GM12878 (cell line): ENCODE measurements around the gene CES4A. TPM values are rescaled to one million over a fixed set of nuclear protein-coding genes. Genes with fewer than 3 reads are reported as not detected.

Source experiments
- ATAC-seq: fragments of 200-7000 bp; cut with Tn5 transposase; 3 replicates; pipeline ENCODE4 v1.9.1; 2020; ENCODE audit warnings: mild to moderate bottlenecking, moderate library complexity
- BruUV-seq: library from RNA; stranded (reverse); fragments of 400-500 nt; replicated peaks from 2 replicates; lab custom pipeline; 2021; lab: Mats Ljungman, UMichigan
- CTCF ChIA-PET: fragments of 300-600 bp; sonication (Branson Sonifier 250); formaldehyde crosslinking; extraction: SDS; loops from one replicate; lab custom pipeline; 2021; ENCODE audit warnings: inconsistent platforms; lab: Yijun Ruan, JAX
- POLR2A ChIA-PET: fragments of 350-600 bp; formaldehyde crosslinking; extraction: SDS; loops from one replicate; lab custom pipeline; 2021; ENCODE audit warnings: inconsistent platforms; lab: Charles Lee
- RAD21 ChIA-PET: fragments of 300-600 bp; sonication (Branson Sonifier 250); formaldehyde crosslinking; loops from one replicate; lab custom pipeline; 2023; ENCODE audit warnings: antibody characterized with exemption; ENCODE audit not compliant: unreplicated experiment; lab: Charles Lee
- SMC1A ChIA-PET: fragments of 300-600 bp; sonication (Branson Sonifier 250); formaldehyde crosslinking; loops from one replicate; lab custom pipeline; 2023; ENCODE audit not compliant: unreplicated experiment, uncharacterized antibody; lab: Charles Lee
- DNase-seq: peaks from one replicate; pipeline ENCODE4 v3.0.0-alpha.2; 2011; ENCODE audit warnings: low read depth, low spot score
- FAIRE-seq: peaks from 3 replicates; lab custom pipeline; 2011; peaks lifted over from hg19 to GRCh38; lab: Jason Lieb, UNC
- H2AFZ ChIP-seq: 2 replicates; pipeline ENCODE4 v1.6.0; 2011; ENCODE audit warnings: low read depth, low read length, control low read depth; ENCODE audit not compliant: control insufficient read depth
- H3K27ac ChIP-seq: 2 replicates; pipeline ENCODE4 v1.5.1; 2011; ENCODE audit warnings: control low read depth; ENCODE audit not compliant: control insufficient read depth, insufficient read depth
- H3K27me3 ChIP-seq, 2 experiments: replicated peaks in 1 of 2; 2 replicates each; pipeline versions ENCODE4 v1.6.0 to v1.6.1; 2011; ENCODE audit warnings: low read length in 1 of 2; ENCODE audit not compliant: control insufficient read depth in 2 of 2, insufficient read depth in 2 of 2
- H3K36me3 ChIP-seq, 2 experiments: 2 replicates each; pipeline ENCODE4 v1.5.1; 2011; ENCODE audit warnings: low read length in 1 of 2; ENCODE audit not compliant: control insufficient read depth in 2 of 2, insufficient read depth in 2 of 2
- H3K4me1 ChIP-seq: 2 replicates; pipeline ENCODE4 v1.6.1; 2011; ENCODE audit warnings: mild to moderate bottlenecking, low read length, moderate library complexity, mixed read lengths; ENCODE audit not compliant: control insufficient read depth, insufficient read depth
- H3K4me2 ChIP-seq: 2 replicates; pipeline ENCODE4 v1.6.0; 2011; ENCODE audit warnings: control low read depth; ENCODE audit not compliant: control insufficient read depth, insufficient read depth
- H3K4me3 ChIP-seq: fragments of 200-600 bp; sonication (generic); 2 replicates; pipeline ENCODE4 v1.5.1; 2016
- H3K79me2 ChIP-seq: 2 replicates; pipeline ENCODE4 v1.6.0; 2011; ENCODE audit warnings: low read length; ENCODE audit not compliant: control insufficient read depth, insufficient read depth
- H3K9ac ChIP-seq: 2 replicates; pipeline ENCODE4 v1.8.0; 2011; ENCODE audit warnings: low read length, control low read depth, mixed read lengths; ENCODE audit not compliant: control insufficient read depth, insufficient read depth
- H3K9me3 ChIP-seq: replicated peaks from 3 replicates; pipeline ENCODE4 v1.5.1; 2011; ENCODE audit warnings: mild to moderate bottlenecking, low read length; ENCODE audit not compliant: control insufficient read depth, insufficient read depth
- H4K20me1 ChIP-seq: 2 replicates; pipeline ENCODE4 v1.6.0; 2011; ENCODE audit not compliant: control insufficient read depth, insufficient read depth
- ATF7 ChIP-seq: fragments of 450-650 bp; IDR thresholded peaks from 2 replicates; pipeline ENCODE4 v1.6.1; 2016; ENCODE audit warnings: low read depth, mild to moderate bottlenecking
- BHLHE40 ChIP-seq, 2 experiments: fragments of 450-650 bp in 1 of 2; IDR thresholded peaks; 2 replicates each; pipeline ENCODE4 v1.6.1; 2011 to 2017; ENCODE audit warnings: low read depth in 2 of 2, borderline replicate concordance in 1 of 2, improper control_type of control experiment in 1 of 2, low read length in 1 of 2, mild to moderate bottlenecking in 1 of 2
- KAT2A ChIP-seq: conservative IDR thresholded peaks from 2 replicates; pipeline ENCODE4 v1.6.1; 2011; ENCODE audit warnings: low read depth, low read length; ENCODE audit not compliant: control insufficient read depth
- NR2C2 ChIP-seq: IDR thresholded peaks from 2 replicates; pipeline ENCODE4 v1.6.1; 2011; ENCODE audit warnings: borderline replicate concordance, low read depth; ENCODE audit not compliant: control insufficient read depth, insufficient read length
- RBBP5 ChIP-seq: fragments of 200-600 bp; sonication (generic); conservative IDR thresholded peaks from 2 replicates; pipeline ENCODE4 v1.6.1; 2016
- ZNF24 ChIP-seq: fragments of 450-650 bp; IDR thresholded peaks from 2 replicates; pipeline ENCODE4 v1.6.1; 2017; ENCODE audit warnings: antibody characterized with exemption, mild to moderate bottlenecking
- WGBS: methylation state at CpG from one replicate; pipeline ENCODE4 v1.1.6; 2016; ENCODE audit warnings: low lambda C conversion rate; ENCODE audit not compliant: insufficient replicate concordance, insufficient coverage; ENCODE audit errors: missing lambda C conversion rate; 5-methylcytosine and 5-hydroxymethylcytosine counted together
- in situ Hi-C: fragments of 300-500 bp; cut with MboI; formaldehyde crosslinking; loops from 9 replicates; pipeline ENCODE4 v1.14.3; 2018; ENCODE audit warnings: mixed read lengths
- intact Hi-C: fragments of 100-400 bp; cut with micrococcal nuclease; formaldehyde crosslinking; loops from one replicate; pipeline ENCODE4 v1.14.2; 2022; ENCODE audit not compliant: unreplicated experiment
- polyA plus RNA-seq, 11 experiments: library from polyadenylated mRNA; depleted of rRNA in 4 of 11; unstranded in 6 of 11; stranded (reverse) in 5 of 11; fragments of >200 nt; fragmentation: Nextera tagmentation in 4 of 11; fragmentation: Illumina TruSeq in 1 of 11; extraction: Ambion mirVana in 4 of 11; extraction: Trizol in 1 of 11; gene quantifications; 1 replicate in 1 of 11; 2 replicates in 10 of 11; pipeline versions ENCODE4 v1.2.1 to v1.2.3, GENCODE V29; 2011 to 2016; ENCODE audit warnings: inconsistent platforms in 2 of 11, missing spikeins in 2 of 11, low read depth in 1 of 11
- total RNA-seq, 4 experiments: library from RNA; depleted of rRNA in 3 of 4; stranded (reverse); fragments of >200 nt in 3 of 4; fragmentation: Illumina TruSeq in 1 of 4; extraction: Trizol in 1 of 4; gene quantifications; 2 replicates each; pipeline versions ENCODE4 v1.2.1 to v1.2.3, GENCODE V29; 2013 to 2021
- TF ChIP-seq, protein P1 (sequence below): IDR thresholded peaks from 2 replicates; pipeline ENCODE4 v1.6.1; 2011; ENCODE audit warnings: mild to moderate bottlenecking, low read depth, low read length, moderate library complexity; ENCODE audit not compliant: insufficient replicate concordance
- TF ChIP-seq, protein P2 (sequence below), 3 experiments: IDR thresholded peaks in 2 of 3; conservative IDR thresholded peaks in 1 of 3; 2 replicates each; pipeline ENCODE4 v1.5.1; 2011; ENCODE audit warnings: low read depth in 3 of 3, low read length in 3 of 3, mild to moderate bottlenecking in 3 of 3, control low read depth in 2 of 3, moderate library complexity in 2 of 3, inconsistent platforms in 1 of 3, mixed read lengths in 1 of 3; ENCODE audit not compliant: control insufficient read depth in 2 of 3, insufficient read depth in 1 of 3; ENCODE audit errors: extremely low read depth in 1 of 3

CES4A gene
- total and polyA plus RNA-seq, 10 of the 15 experiments (the other 5 are each of a cell fraction or from before 2014, with no cell fraction given), result 0.05 to 5.0 (median 2.1) TPM

DNA sequence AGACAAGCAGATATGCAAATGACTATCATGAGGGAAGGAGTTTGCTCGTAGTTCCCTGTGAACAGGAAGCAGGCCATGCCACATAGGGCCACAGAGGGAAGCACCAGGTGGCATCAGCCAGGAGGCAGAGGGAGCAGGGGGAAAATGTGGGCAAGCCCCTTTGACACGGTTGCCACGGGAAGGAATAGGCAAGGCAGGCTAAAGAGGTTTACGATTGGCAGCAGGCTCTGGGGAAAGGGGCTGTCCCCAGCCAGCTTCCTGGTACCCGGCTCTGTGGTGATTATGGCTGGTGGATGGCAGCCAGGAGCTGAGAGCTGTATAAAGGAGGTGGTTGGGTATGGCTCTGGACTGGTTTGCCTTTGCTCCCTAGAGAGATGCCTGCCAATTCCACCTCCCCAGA, 26.5 kb upstream of the CES4A start:
- BruUV-seq, result no TSS peak
- no peak overlapping the region; the same call in 1 of the 2 replicates for H3K4me3 ChIP-seq

GRCh38 chr16:66964049-66964448, 24.3 kb upstream of the CES4A start:
- in situ Hi-C loops, result no loop called here
- intact Hi-C loops, result no loop called here
- no peak for ATAC-seq

More for the DNA sequence above, 26.5 kb upstream of the CES4A start:
- ChIA-PET CTCF (interaction anchor here (1.1 to 1.6 kb wide), 7 partner anchors 9 to 450 kb away, joined by 3 to 7 read pairs (median 3); partner anchors contain the start of gene B3GNT9), POLR2A (no interaction called here), SMC1A (interaction anchor here (1.5 to 1.6 kb wide), 2 partner anchors 9 to 140 kb away, joined by 3 read pairs; no protein-coding TSS in a partner anchor), RAD21 (interaction anchor here (0.6 to 1.2 kb wide), 2 partner anchors 11 to 193 kb away, joined by 3 read pairs; no protein-coding TSS in a partner anchor)
- no peaks in the 10 kb centered on the region for H3K9me3 ChIP-seq
- WGBS, result 19% methylated on average over 5 of the region's 5 CpGs
- in situ Hi-C loops, result no loop called here
- 0 out of 2 replicates have a peak overlapping the region, but pooled peaks have one; percentile 1 for H3K4me2 ChIP-seq
- no peaks in the 10 kb centered on the region for H4K20me1 ChIP-seq
- peaks cover 11% of the 10 kb centered on the region for H3K4me1 ChIP-seq
- TF ChIP-seq, protein P1, sequence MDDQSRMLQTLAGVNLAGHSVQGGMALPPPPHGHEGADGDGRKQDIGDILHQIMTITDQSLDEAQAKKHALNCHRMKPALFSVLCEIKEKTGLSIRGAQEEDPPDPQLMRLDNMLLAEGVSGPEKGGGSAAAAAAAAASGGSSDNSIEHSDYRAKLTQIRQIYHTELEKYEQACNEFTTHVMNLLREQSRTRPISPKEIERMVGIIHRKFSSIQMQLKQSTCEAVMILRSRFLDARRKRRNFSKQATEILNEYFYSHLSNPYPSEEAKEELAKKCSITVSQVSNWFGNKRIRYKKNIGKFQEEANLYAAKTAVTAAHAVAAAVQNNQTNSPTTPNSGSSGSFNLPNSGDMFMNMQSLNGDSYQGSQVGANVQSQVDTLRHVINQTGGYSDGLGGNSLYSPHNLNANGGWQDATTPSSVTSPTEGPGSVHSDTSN, result no peak
- TF ChIP-seq NR2C2, result no peak
- no peak for FAIRE-seq
- no peak overlapping the region for H3K9ac ChIP-seq
- no peak for DNase-seq
- no peaks in the 10 kb centered on the region for H3K27me3 ChIP-seq
- H2AFZ ChIP-seq, result peak overlapping the region; percentile 69
- peak; percentile 14; the same call in 1 of the 3 replicates for ATAC-seq
- H3K79me2 ChIP-seq, result no peaks in the 10 kb centered on the region
- no peaks in the 10 kb centered on the region for H3K36me3 ChIP-seq
- H3K27ac ChIP-seq, result no peak overlapping the region
- intact Hi-C loops, result no loop called here

More at GRCh38 chr16:66964049-66964448, 24.3 kb upstream of the CES4A start:
- ChIA-PET SMC1A (no interaction called here), CTCF (interaction anchor here (0.7 kb wide), 1 partner anchor 148 kb away, joined by 4 read pairs; no protein-coding TSS in a partner anchor), RAD21 (interaction anchor here (1.7 kb wide), 1 partner anchor 12 kb away, joined by 5 read pairs; no protein-coding TSS in a partner anchor), POLR2A (interaction anchor here (0.6 kb wide), 1 partner anchor 138 kb away, joined by 3 read pairs; no protein-coding TSS in a partner anchor)
- FAIRE-seq, result no peak
- Histone ChIP-seq H3K4me3 (no peak overlapping the region), H3K9ac (no peak overlapping the region), H3K27ac (no peak overlapping the region), H4K20me1 (no peaks in the 10 kb centered on the region), H2AFZ (no peak overlapping the region), H3K79me2 (no peaks in the 10 kb centered on the region), H3K27me3 (no peaks in the 10 kb centered on the region), H3K9me3 (no peaks in the 10 kb centered on the region), H3K36me3 (no peaks in the 10 kb centered on the region), H3K4me2 (no peak overlapping the region), H3K4me1 (peaks cover 8% of the 10 kb centered on the region)
- no peak for DNase-seq
- WGBS, result 57% methylated on average over 6 of the region's 6 CpGs
- BruUV-seq, result no TSS peak
- TF ChIP-seq KAT2A, result no peak
- TF ChIP-seq BHLHE40 (IDR thresholded peaks at IDR 0.05; ENCODE audit: borderline replicate concordance in 1 of 2, low read depth in 2 of 2, low read length in 1 of 2), result no peak
- TF ChIP-seq, protein P2, sequence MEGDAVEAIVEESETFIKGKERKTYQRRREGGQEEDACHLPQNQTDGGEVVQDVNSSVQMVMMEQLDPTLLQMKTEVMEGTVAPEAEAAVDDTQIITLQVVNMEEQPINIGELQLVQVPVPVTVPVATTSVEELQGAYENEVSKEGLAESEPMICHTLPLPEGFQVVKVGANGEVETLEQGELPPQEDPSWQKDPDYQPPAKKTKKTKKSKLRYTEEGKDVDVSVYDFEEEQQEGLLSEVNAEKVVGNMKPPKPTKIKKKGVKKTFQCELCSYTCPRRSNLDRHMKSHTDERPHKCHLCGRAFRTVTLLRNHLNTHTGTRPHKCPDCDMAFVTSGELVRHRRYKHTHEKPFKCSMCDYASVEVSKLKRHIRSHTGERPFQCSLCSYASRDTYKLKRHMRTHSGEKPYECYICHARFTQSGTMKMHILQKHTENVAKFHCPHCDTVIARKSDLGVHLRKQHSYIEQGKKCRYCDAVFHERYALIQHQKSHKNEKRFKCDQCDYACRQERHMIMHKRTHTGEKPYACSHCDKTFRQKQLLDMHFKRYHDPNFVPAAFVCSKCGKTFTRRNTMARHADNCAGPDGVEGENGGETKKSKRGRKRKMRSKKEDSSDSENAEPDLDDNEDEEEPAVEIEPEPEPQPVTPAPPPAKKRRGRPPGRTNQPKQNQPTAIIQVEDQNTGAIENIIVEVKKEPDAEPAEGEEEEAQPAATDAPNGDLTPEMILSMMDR (IDR thresholded peaks at IDR 0.05 in 2 of 3, conservative IDR thresholded peaks at IDR 0.05 in 1 of 3; ENCODE audit: control insufficient read depth in 2 of 3, extremely low read depth in 1 of 3, insufficient read depth in 1 of 3, low read depth in 3 of 3, low read length in 3 of 3), result no peak
- TF ChIP-seq RBBP5, result no peak
- TF ChIP-seq ATF7, result no peak
- TF ChIP-seq ZNF24, result no peak
